Body of pancreas (tissue), 4 donors: ENCODE results near the gene CERCAM. TPM values are rescaled to one million over a fixed set of nuclear protein-coding genes. Genes with fewer than 3 reads are reported as not detected.
"Not testable (repeated sequence)": the region's sequence is repeated elsewhere in the genome, so short reads cannot be mapped to it uniquely, and the experiment has no call there.

Experiments
- ATAC-seq: fragments of 150-250 bp; one replicate; pipeline ENCODE4 v1.9.1; 2016
- DNase-seq, 4 donors: peaks; one replicate each; pipeline ENCODE4 v3.0.0-alpha.2; 2019
- H3K27ac ChIP-seq, 4 donors: fragments of 200-600 bp; sonication (generic); 1 replicate in 3 of 4; 2 replicates in 1 of 4; pipeline versions ENCODE4 v1.5.1 to v1.6.1; 2016 to 2019; ENCODE audit warnings: mild to moderate bottlenecking in 1 of 4, mixed read lengths in 1 of 4, moderate library complexity in 1 of 4
- H3K27me3 ChIP-seq, 2 donors: fragments of 200-600 bp; sonication (generic); one replicate each; pipeline ENCODE4 v1.6.0; 2016; ENCODE audit warnings: mild to moderate bottlenecking in 1 of 2
- H3K36me3 ChIP-seq, 2 donors: fragments of 200-600 bp; sonication (generic); replicated peaks in 1 of 2; 2 replicates each; pipeline ENCODE4 v1.5.1; 2016; ENCODE audit warnings: low read depth in 2 of 2; ENCODE audit not compliant: insufficient read depth in 1 of 2
- H3K4me1 ChIP-seq: fragments of 200-600 bp; sonication (generic); one replicate; pipeline ENCODE4 v1.6.0; 2016
- H3K4me3 ChIP-seq, 2 donors: fragments of 200-600 bp; sonication (generic); 1 replicate in 1 of 2; 2 replicates in 1 of 2; pipeline ENCODE4 v1.5.1; 2016 to 2019
- H3K9me3 ChIP-seq, 3 donors: fragments of 200-600 bp; sonication (generic); 1 replicate in 2 of 3; 2 replicates in 1 of 3; pipeline ENCODE4 v1.5.1; 2016
- CTCF ChIP-seq, 7 experiments: fragments of 450-650 bp in 4 of 7; fragments of 200-600 bp in 3 of 7; sonication (generic) in 3 of 7; IDR thresholded peaks; one replicate each; pipeline ENCODE4 v1.5.1; 2016 to 2019; ENCODE audit warnings: antibody characterized with exemption in 7 of 7
- POLR2A ChIP-seq, 3 donors: fragments of 450-650 bp; IDR thresholded peaks; one replicate each; pipeline ENCODE4 v1.6.1; 2016; ENCODE audit warnings: antibody characterized with exemption in 3 of 3, mild to moderate bottlenecking in 2 of 3
- WGBS, 2 donors: methylation state at CpG; one replicate each; pipeline ENCODE4 v1.1.5; 2017; 5-methylcytosine and 5-hydroxymethylcytosine counted together
- intact Hi-C: fragments of 100-400 bp; cut with DNase I; formaldehyde crosslinking; loops from one replicate; pipeline ENCODE4 v1.15.1; 2023
- total RNA-seq, 2 donors: library from RNA; depleted of rRNA; stranded (reverse); fragments of >200 nt; gene quantifications; one replicate each; pipeline ENCODE4 v1.1.0, GENCODE V29; 2016

CERCAM gene
- total RNA-seq, 2 donors from 2014 or later: 28.0 to 42.0 TPM

- intact Hi-C loops: no loop called here
- Histone ChIP-seq H3K4me3 (no peak overlapping the region), H3K27ac (no peak overlapping the region), H3K27me3 (no peaks in the 10 kb centered on the region), H3K9me3 (no peaks in the 10 kb centered on the region), H3K36me3 (no peaks in the 10 kb centered on the region), H3K4me1 (no peaks in the 10 kb centered on the region)
- no peak for TF ChIP-seq CTCF (IDR thresholded peaks at IDR 0.05)
- TF ChIP-seq POLR2A (IDR thresholded peaks at IDR 0.05): no peak
- ATAC-seq (no peak), DNase-seq (no peak)
- 20 to 60% methylated on average over 4 to 11 of the region's 11 CpGs for WGBS, 2 donors
Measured at GRCh38 chr9:128411364-128412119, 9.1 kb upstream of the CERCAM start.

GRCh38 chr9:128412120-128412790 lies 8.4 kb upstream of the CERCAM start:
- H3K4me1 ChIP-seq: no peaks in the 10 kb centered on the region
- intact Hi-C loops: no loop called here
- TF ChIP-seq CTCF (IDR thresholded peaks at IDR 0.05): peak in 4 of 7 experiments; percentile 24 to 43 (median 39)
- TF ChIP-seq POLR2A (IDR thresholded peaks at IDR 0.05): no peak
- H3K4me3 ChIP-seq: no peak overlapping the region
- DNase-seq: peak in 3 of 4 donors; percentile 16 to 44 (median 38)
- no peak overlapping the region for H3K27ac ChIP-seq
- no peaks in the 10 kb centered on the region for H3K27me3 ChIP-seq
- no peaks in the 10 kb centered on the region for H3K9me3 ChIP-seq
- H3K36me3 ChIP-seq: no peaks in the 10 kb centered on the region
- no peak for ATAC-seq
- 4 to 11% methylated on average over 10 to 13 of the region's 13 CpGs for WGBS, 2 donors

- DNase-seq, intact Hi-C loops, H3K27me3 ChIP-seq, H3K9me3 ChIP-seq, H3K36me3 ChIP-seq, ATAC-seq, H3K4me3 ChIP-seq, H3K4me1 ChIP-seq, H3K27ac ChIP-seq: not testable (repeated sequence)
- 79 to 86% methylated on average over 9 to 13 of the region's 13 CpGs for WGBS, 2 donors
Measured at GRCh38 chr9:128413728-128414127, 6.9 kb upstream of the CERCAM start.

- H3K4me3 ChIP-seq: no peak overlapping the region
- H3K4me1 ChIP-seq: peaks cover 7% of the 10 kb centered on the region
- H3K9me3 ChIP-seq: no peaks in the 10 kb centered on the region
- ATAC-seq (no peak), DNase-seq (no peak)
- 42 to 65% methylated on average over 3 of the region's 3 CpGs for WGBS, 2 donors
- no peaks in the 10 kb centered on the region for H3K27me3 ChIP-seq
- TF ChIP-seq POLR2A (IDR thresholded peaks at IDR 0.05): no peak
- no peak for TF ChIP-seq CTCF (IDR thresholded peaks at IDR 0.05)
- intact Hi-C loops: no loop called here
- H3K27ac ChIP-seq: no peak overlapping the region
- H3K36me3 ChIP-seq: no peaks in the 10 kb centered on the region
Measured at GRCh38 chr9:128414461-128414860, 6.2 kb upstream of the CERCAM start.

GRCh38 chr9:128415281-128415680 lies 5.4 kb upstream of the CERCAM start:
- intact Hi-C loops: no loop called here
- 40 to 48% methylated on average over 1 to 2 of the region's 2 CpGs for WGBS, 2 donors

More at GRCh38 chr9:128415281-128415680, 5.4 kb upstream of the CERCAM start:
- Histone ChIP-seq H3K9me3 (no peaks in the 10 kb centered on the region), H3K27me3 (no peaks in the 10 kb centered on the region), H3K36me3 (no peaks in the 10 kb centered on the region), H3K4me1 (peaks cover 14% of the 10 kb centered on the region), H3K27ac (no peak overlapping the region), H3K4me3 (no peak overlapping the region)
- TF ChIP-seq POLR2A (IDR thresholded peaks at IDR 0.05) (no peak), CTCF (IDR thresholded peaks at IDR 0.05) (no peak)
- no peak for DNase-seq
- no peak for ATAC-seq
